MM.1S (cell line): ENCODE data around the gene SYNGR1.

Source experiments
- DNase-seq: peaks from one replicate; pipeline ENCODE4 v3.0.0-alpha.2; 2015
- H2AFZ ChIP-seq: fragments of 300-600 bp; sonication (generic); 2 replicates; pipeline ENCODE4 v1.6.0; 2016; ENCODE audit warnings: antibody characterized with exemption, low read length
- H3F3A ChIP-seq: fragments of 300-600 bp; sonication (generic); 2 replicates; pipeline ENCODE4 v1.6.1; 2016; ENCODE audit warnings: mild to moderate bottlenecking, antibody characterized with exemption, low read length, moderate library complexity, mixed read lengths; ENCODE audit not compliant: insufficient read depth
- H3K27ac ChIP-seq: fragments of 300-600 bp; sonication (generic); 2 replicates; pipeline ENCODE4 v1.5.1; 2016; ENCODE audit warnings: mild to moderate bottlenecking, low read length
- H3K27me3 ChIP-seq: fragments of 300-600 bp; sonication (generic); replicated peaks from 2 replicates; pipeline ENCODE4 v1.6.0; 2016; ENCODE audit warnings: low read length; ENCODE audit not compliant: insufficient read depth
- H3K36me3 ChIP-seq: fragments of 300-600 bp; sonication (generic); replicated peaks from 2 replicates; pipeline ENCODE4 v1.6.1; 2016; ENCODE audit warnings: mild to moderate bottlenecking, low read length, mixed read lengths; ENCODE audit not compliant: insufficient read depth
- H3K4me1 ChIP-seq: fragments of 300-600 bp; sonication (generic); 2 replicates; pipeline ENCODE4 v1.6.1; 2016; ENCODE audit warnings: low read length, mixed read lengths
- H3K4me2 ChIP-seq: fragments of 300-600 bp; sonication (generic); 2 replicates; pipeline ENCODE4 v1.6.0; 2016; ENCODE audit warnings: low read depth, low read length
- H3K4me3 ChIP-seq: fragments of 300-600 bp; sonication (generic); 2 replicates; pipeline ENCODE4 v1.5.1; 2016; ENCODE audit warnings: low read length, mixed read lengths
- H3K79me2 ChIP-seq: fragments of 300-600 bp; sonication (generic); 2 replicates; pipeline ENCODE4 v1.6.1; 2016; ENCODE audit warnings: mixed run types, low read length, mixed read lengths
- H3K9ac ChIP-seq: fragments of 300-600 bp; sonication (generic); 2 replicates; pipeline ENCODE4 v1.6.1; 2016; ENCODE audit warnings: low read length, mixed read lengths
- H3K9me2 ChIP-seq: fragments of 300-600 bp; sonication (generic); replicated peaks from 2 replicates; pipeline ENCODE4 v1.6.1; 2016; ENCODE audit warnings: mild to moderate bottlenecking, low read length, mixed read lengths; ENCODE audit not compliant: insufficient read depth
- H3K9me3 ChIP-seq: fragments of 300-600 bp; sonication (generic); replicated peaks from 2 replicates; pipeline ENCODE4 v1.6.1; 2016; ENCODE audit warnings: mild to moderate bottlenecking, low read length, mixed read lengths; ENCODE audit not compliant: insufficient read depth
- H4K20me1 ChIP-seq: fragments of 300-600 bp; sonication (generic); 2 replicates; pipeline ENCODE4 v1.6.1; 2016; ENCODE audit warnings: mild to moderate bottlenecking, low read length, moderate library complexity, mixed read lengths; ENCODE audit not compliant: insufficient read depth
- CTCF ChIP-seq: fragments of 300-600 bp; sonication (generic); IDR thresholded peaks from 2 replicates; pipeline ENCODE4 v1.5.1; 2016; ENCODE audit warnings: antibody characterized with exemption, low read length, mixed read lengths
- EZH2 ChIP-seq: fragments of 300-600 bp; sonication (generic); optimal IDR thresholded peaks from 2 replicates; pipeline ENCODE3; 2017; ENCODE audit warnings: low read depth, mild to moderate bottlenecking, antibody characterized with exemption, low read length, mixed read lengths
- EZH2phosphoT487 ChIP-seq: fragments of 300-600 bp; sonication (generic); IDR thresholded peaks from 2 replicates; pipeline ENCODE4 v1.6.1; 2018; ENCODE audit warnings: antibody characterized with exemption, low read length

Gene SYNGR1

GRCh38 chr22:39344046-39344390, 5.8 kb upstream of the SYNGR1 start:
- H3K27ac ChIP-seq = no peak overlapping the region
- no peak overlapping the region for H3K4me2 ChIP-seq
- H2AFZ ChIP-seq = no peak overlapping the region
- TF ChIP-seq EZH2phosphoT487 (no peak), EZH2 (no peak), CTCF (no peak)
- no peaks in the 10 kb centered on the region for H3F3A ChIP-seq
- H3K4me1 ChIP-seq = no peaks in the 10 kb centered on the region
- H3K36me3 ChIP-seq = no peaks in the 10 kb centered on the region
- no peaks in the 10 kb centered on the region for H3K9me2 ChIP-seq
- H3K4me3 ChIP-seq = no peak overlapping the region
- no peak overlapping the region for H3K9ac ChIP-seq
- H3K27me3 ChIP-seq = peaks cover 8% of the 10 kb centered on the region; the same call in 1 of the 2 replicates
- H3K9me3 ChIP-seq = no peaks in the 10 kb centered on the region
- no peaks in the 10 kb centered on the region for H4K20me1 ChIP-seq
- no peaks in the 10 kb centered on the region for H3K79me2 ChIP-seq
- DNase-seq = no peak

- Histone ChIP-seq H3K27me3 (peaks cover 9% of the 10 kb centered on the region; the same call in 1 of the 2 replicates), H3K9me3 (no peaks in the 10 kb centered on the region), H3K9me2 (no peaks in the 10 kb centered on the region), H3K4me3 (no peak overlapping the region), H3K27ac (no peak overlapping the region), H2AFZ (no peak overlapping the region), H3K4me2 (no peak overlapping the region), H3K9ac (no peak overlapping the region), H3K4me1 (no peaks in the 10 kb centered on the region), H3K36me3 (no peaks in the 10 kb centered on the region), H3F3A (no peaks in the 10 kb centered on the region), H4K20me1 (no peaks in the 10 kb centered on the region), H3K79me2 (no peaks in the 10 kb centered on the region)
- no peak for DNase-seq
- TF ChIP-seq EZH2phosphoT487 = no peak
- TF ChIP-seq CTCF = no peak
- TF ChIP-seq EZH2 = no peak
Measured at GRCh38 chr22:39345231-39345630, 4.6 kb upstream of the SYNGR1 start.

GRCh38 chr22:39348909-39349505, 784 bp upstream of the SYNGR1 start:
- Histone ChIP-seq H3K4me2 (peak overlapping the region; percentile 77; the same call in 1 of the 2 replicates), H3F3A (no peaks in the 10 kb centered on the region), H3K27ac (no peak overlapping the region), H3K9ac (no peak overlapping the region), H3K79me2 (no peaks in the 10 kb centered on the region), H3K9me3 (no peaks in the 10 kb centered on the region), H3K4me3 (peak overlapping the region; percentile 53; the same call in 1 of the 2 replicates), H3K4me1 (no peaks in the 10 kb centered on the region), H2AFZ (peak overlapping the region; percentile 72; the same call in 1 of the 2 replicates), H3K36me3 (no peaks in the 10 kb centered on the region), H3K9me2 (no peaks in the 10 kb centered on the region), H4K20me1 (no peaks in the 10 kb centered on the region), H3K27me3 (peaks cover 17% of the 10 kb centered on the region)
- TF ChIP-seq EZH2 = no peak
- no peak for TF ChIP-seq CTCF
- TF ChIP-seq EZH2phosphoT487 = no peak
- DNase-seq = no peak
